Measurements from ENCODE around the gene NCAPD3.

NCAPD3 gene

GRCh38 chr11:134126217-134126822 lies 97.4 kb downstream of the NCAPD3 start:
- H3K9ac ChIP-seq: no peak overlapping the region

GRCh38 chr11:134125507-134125906 lies 98.3 kb downstream of the NCAPD3 start:
- no peaks in the 10 kb centered on the region for H3K36me3 ChIP-seq (ENCODE audit: insufficient read depth)
- H3K4me2 ChIP-seq: no peak overlapping the region

More at GRCh38 chr11:134126217-134126822, 97.4 kb downstream of the NCAPD3 start:
- Histone ChIP-seq H3K79me2 (ENCODE audit: insufficient read depth, low read depth) (no peaks in the 10 kb centered on the region), H3K27ac (no peak overlapping the region), H4K20me1 (ENCODE audit: insufficient read depth) (no peaks in the 10 kb centered on the region), H2AFZ (ENCODE audit: low read depth) (no peak overlapping the region), H3K27me3 (ENCODE audit: insufficient read depth, low read depth) (no peaks in the 10 kb centered on the region), H3K36me3 (ENCODE audit: insufficient read depth) (no peaks in the 10 kb centered on the region), H3K4me2 (no peak overlapping the region), H3K4me3 (IDR thresholded peaks at IDR 0.05; ENCODE audit: insufficient read depth, low read depth, low read length) (no peak overlapping the region), H3K4me1 (ENCODE audit: low read depth, poor library complexity, severe bottlenecking) (no peaks in the 10 kb centered on the region)
- no peak for TF ChIP-seq CTCF (conservative IDR thresholded peaks at IDR 0.05; ENCODE audit: low read depth, low read length)

GRCh38 chr11:134124660-134125451 lies 98.9 kb downstream of the NCAPD3 start:
- no peak for TF ChIP-seq CTCF (conservative IDR thresholded peaks at IDR 0.05; ENCODE audit: low read depth, low read length)
- no peaks in the 10 kb centered on the region for H3K36me3 ChIP-seq (ENCODE audit: insufficient read depth)
- no peak overlapping the region for H3K4me3 ChIP-seq (IDR thresholded peaks at IDR 0.05; ENCODE audit: insufficient read depth, low read depth, low read length)
- H3K9ac ChIP-seq: no peak overlapping the region
- H3K27ac ChIP-seq: no peak overlapping the region
- H3K79me2 ChIP-seq (ENCODE audit: insufficient read depth, low read depth): no peaks in the 10 kb centered on the region
- no peaks in the 10 kb centered on the region for H3K27me3 ChIP-seq (ENCODE audit: insufficient read depth, low read depth)
- H3K4me2 ChIP-seq: no peak overlapping the region
- no peaks in the 10 kb centered on the region for H4K20me1 ChIP-seq (ENCODE audit: insufficient read depth)
- H2AFZ ChIP-seq (ENCODE audit: low read depth): no peak overlapping the region
- no peaks in the 10 kb centered on the region for H3K4me1 ChIP-seq (ENCODE audit: low read depth, poor library complexity, severe bottlenecking)

More at GRCh38 chr11:134125507-134125906, 98.3 kb downstream of the NCAPD3 start:
- no peak overlapping the region for H3K27ac ChIP-seq
- H4K20me1 ChIP-seq (ENCODE audit: insufficient read depth): no peaks in the 10 kb centered on the region
- no peak for TF ChIP-seq CTCF (conservative IDR thresholded peaks at IDR 0.05; ENCODE audit: low read depth, low read length)
- H3K9ac ChIP-seq: no peak overlapping the region
- no peak overlapping the region for H2AFZ ChIP-seq (ENCODE audit: low read depth)
- no peaks in the 10 kb centered on the region for H3K27me3 ChIP-seq (ENCODE audit: insufficient read depth, low read depth)
- H3K79me2 ChIP-seq (ENCODE audit: insufficient read depth, low read depth): no peaks in the 10 kb centered on the region
- H3K4me3 ChIP-seq (IDR thresholded peaks at IDR 0.05; ENCODE audit: insufficient read depth, low read depth, low read length): no peak overlapping the region
- no peaks in the 10 kb centered on the region for H3K4me1 ChIP-seq (ENCODE audit: low read depth, poor library complexity, severe bottlenecking)

GRCh38 chr11:134120921-134121526 lies 102.7 kb downstream of the NCAPD3 start:
- H2AFZ ChIP-seq (ENCODE audit: low read depth): no peak overlapping the region
- H3K9ac ChIP-seq: no peak overlapping the region
- H3K4me2 ChIP-seq: no peak overlapping the region

More at GRCh38 chr11:134120921-134121526, 102.7 kb downstream of the NCAPD3 start:
- H3K4me3 ChIP-seq (IDR thresholded peaks at IDR 0.05; ENCODE audit: insufficient read depth, low read depth, low read length): no peak overlapping the region
- H3K27me3 ChIP-seq (ENCODE audit: insufficient read depth, low read depth): no peaks in the 10 kb centered on the region
- no peaks in the 10 kb centered on the region for H3K4me1 ChIP-seq (ENCODE audit: low read depth, poor library complexity, severe bottlenecking)
- no peaks in the 10 kb centered on the region for H3K79me2 ChIP-seq (ENCODE audit: insufficient read depth, low read depth)
- H3K36me3 ChIP-seq (ENCODE audit: insufficient read depth): no peaks in the 10 kb centered on the region
- no peak overlapping the region for H3K27ac ChIP-seq
- no peak for TF ChIP-seq CTCF (conservative IDR thresholded peaks at IDR 0.05; ENCODE audit: low read depth, low read length)
- no peaks in the 10 kb centered on the region for H4K20me1 ChIP-seq (ENCODE audit: insufficient read depth)

Measured in KMS-11 (cell line).